MM.1S (cell line): Measurements from ENCODE around the gene CALU.

Experiments used
- CTCF ChIP-seq: fragments of 300-600 bp; sonication (generic); IDR thresholded peaks from 2 replicates; pipeline ENCODE4 v1.5.1; 2016; ENCODE audit warnings: antibody characterized with exemption, low read length, mixed read lengths
- EZH2phosphoT487 ChIP-seq: fragments of 300-600 bp; sonication (generic); IDR thresholded peaks from 2 replicates; pipeline ENCODE4 v1.6.1; 2018; ENCODE audit warnings: antibody characterized with exemption, low read length

GRCh38 chr7:128774029-128774689, 35.0 kb downstream of the CALU start:
- TF ChIP-seq EZH2phosphoT487 (no peak), CTCF (no peak)
